ENCODE measurements around the gene C8A. TPM values are rescaled to one million over a fixed set of nuclear protein-coding genes. Genes with fewer than 3 reads are reported as not detected.

Gene C8A
- total and polyA plus RNA-seq, 2 donors, result 0.16 TPM; not detected in 1

DNA sequence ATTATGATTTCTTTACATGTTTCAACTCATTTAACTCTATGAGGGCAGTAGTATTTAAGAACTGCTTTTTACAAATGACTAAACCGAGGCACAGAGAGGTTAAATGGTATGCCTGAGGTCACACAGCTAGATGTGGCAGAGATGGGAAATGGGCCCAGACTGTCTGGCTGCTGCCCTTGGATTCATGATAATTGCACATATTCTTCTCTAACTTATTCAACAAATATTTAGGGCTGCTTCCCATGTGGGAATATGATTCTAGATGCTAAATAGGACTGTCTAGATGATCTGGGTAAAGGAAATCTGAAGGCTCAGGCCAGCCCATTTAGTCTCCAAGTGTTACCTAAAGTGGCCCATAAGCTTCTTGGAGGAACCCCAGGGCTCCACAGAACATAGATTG, 26.2 kb downstream of the C8A start:
- DNase-seq (ENCODE audit: extremely low spot score), result no peak
- no peaks in the 10 kb centered on the region for H3K36me3 ChIP-seq (ENCODE audit: insufficient read depth)
- H3K4me3 ChIP-seq (ENCODE audit: low read depth, low read length), result no peak overlapping the region
- WGBS, result 83% methylated on average over 1 of the region's 1 CpG
- no peak overlapping the region for H3K27ac ChIP-seq (ENCODE audit: low read depth)
- H3K4me1 ChIP-seq (ENCODE audit: insufficient read depth), result no peaks in the 10 kb centered on the region

DNA sequence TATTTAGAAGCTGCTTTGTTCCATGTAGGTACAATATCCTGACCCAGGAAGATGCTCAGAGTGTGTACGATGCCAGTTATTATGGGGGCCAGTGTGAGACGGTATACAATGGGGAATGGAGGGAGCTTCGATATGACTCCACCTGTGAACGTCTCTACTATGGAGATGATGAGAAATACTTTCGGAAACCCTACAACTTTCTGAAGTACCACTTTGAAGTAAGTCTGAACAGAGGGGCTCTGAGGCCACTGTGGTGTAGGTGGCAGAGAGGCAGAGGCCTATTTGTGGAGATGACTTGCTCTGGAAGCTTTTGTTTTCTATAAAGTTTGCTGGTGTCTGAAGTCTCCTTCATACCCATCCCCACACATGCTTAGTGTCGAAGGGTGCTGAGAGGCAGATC, 26.8 kb downstream of the C8A start:
- 86% methylated on average over 6 of the region's 6 CpGs for WGBS
- Histone ChIP-seq H3K4me1 (ENCODE audit: insufficient read depth) (no peaks in the 10 kb centered on the region), H3K27ac (ENCODE audit: low read depth) (no peak overlapping the region), H3K4me3 (ENCODE audit: low read depth, low read length) (no peak overlapping the region), H3K36me3 (ENCODE audit: insufficient read depth) (no peaks in the 10 kb centered on the region)
- no peak for DNase-seq (ENCODE audit: extremely low spot score)

DNA sequence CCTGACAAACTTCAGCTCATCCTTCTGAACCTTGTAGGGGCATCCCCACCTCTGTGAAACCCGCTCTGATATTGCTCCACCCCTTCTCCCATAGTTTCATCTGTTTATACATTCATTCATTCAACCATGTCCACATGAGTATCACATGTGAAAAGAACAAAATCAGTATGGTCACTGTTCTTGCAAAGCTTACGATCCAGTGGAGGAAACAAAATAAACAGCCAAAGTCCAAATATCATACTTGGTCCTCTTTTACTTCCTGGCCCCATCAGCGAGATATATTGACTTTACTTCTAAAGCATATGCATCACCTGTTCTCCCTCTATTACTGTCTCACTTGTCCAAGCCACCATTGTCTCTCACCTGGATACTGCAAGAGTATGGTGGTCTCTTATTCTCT, 35.6 kb downstream of the C8A start:
- Histone ChIP-seq H3K4me3 (ENCODE audit: low read depth, low read length) (no peak overlapping the region), H3K27ac (ENCODE audit: low read depth) (no peak overlapping the region), H3K4me1 (ENCODE audit: insufficient read depth) (no peaks in the 10 kb centered on the region), H3K36me3 (ENCODE audit: insufficient read depth) (no peaks in the 10 kb centered on the region)
- DNase-seq (ENCODE audit: extremely low spot score), result no peak
- 88% methylated on average over 3 of the region's 3 CpGs for WGBS

DNA sequence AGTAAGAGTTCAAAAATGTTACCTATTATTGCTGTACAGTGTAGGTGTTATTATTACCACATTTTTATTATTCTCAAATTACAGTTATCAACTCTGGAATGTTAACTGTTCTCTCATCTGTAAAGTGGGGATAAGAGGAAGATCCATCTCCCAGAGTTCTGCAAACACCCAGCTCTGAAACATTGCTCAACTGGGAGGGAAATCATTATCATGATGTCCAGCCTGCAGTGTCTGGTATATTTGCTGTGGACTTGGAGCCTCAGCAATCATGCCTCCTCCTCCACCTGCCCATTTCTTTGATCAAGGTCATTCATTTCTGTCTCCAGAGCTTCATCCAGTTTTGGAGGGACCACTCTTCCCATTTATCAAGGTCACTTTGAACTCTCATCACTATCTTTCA, 39.4 kb downstream of the C8A start:
- no peaks in the 10 kb centered on the region for H3K4me1 ChIP-seq (ENCODE audit: insufficient read depth)
- H3K36me3 ChIP-seq (ENCODE audit: insufficient read depth), result no peaks in the 10 kb centered on the region
- no peak overlapping the region for H3K4me3 ChIP-seq (ENCODE audit: low read depth, low read length)
- H3K27ac ChIP-seq (ENCODE audit: low read depth), result no peak overlapping the region
- no peak for DNase-seq (ENCODE audit: extremely low spot score)

DNA sequence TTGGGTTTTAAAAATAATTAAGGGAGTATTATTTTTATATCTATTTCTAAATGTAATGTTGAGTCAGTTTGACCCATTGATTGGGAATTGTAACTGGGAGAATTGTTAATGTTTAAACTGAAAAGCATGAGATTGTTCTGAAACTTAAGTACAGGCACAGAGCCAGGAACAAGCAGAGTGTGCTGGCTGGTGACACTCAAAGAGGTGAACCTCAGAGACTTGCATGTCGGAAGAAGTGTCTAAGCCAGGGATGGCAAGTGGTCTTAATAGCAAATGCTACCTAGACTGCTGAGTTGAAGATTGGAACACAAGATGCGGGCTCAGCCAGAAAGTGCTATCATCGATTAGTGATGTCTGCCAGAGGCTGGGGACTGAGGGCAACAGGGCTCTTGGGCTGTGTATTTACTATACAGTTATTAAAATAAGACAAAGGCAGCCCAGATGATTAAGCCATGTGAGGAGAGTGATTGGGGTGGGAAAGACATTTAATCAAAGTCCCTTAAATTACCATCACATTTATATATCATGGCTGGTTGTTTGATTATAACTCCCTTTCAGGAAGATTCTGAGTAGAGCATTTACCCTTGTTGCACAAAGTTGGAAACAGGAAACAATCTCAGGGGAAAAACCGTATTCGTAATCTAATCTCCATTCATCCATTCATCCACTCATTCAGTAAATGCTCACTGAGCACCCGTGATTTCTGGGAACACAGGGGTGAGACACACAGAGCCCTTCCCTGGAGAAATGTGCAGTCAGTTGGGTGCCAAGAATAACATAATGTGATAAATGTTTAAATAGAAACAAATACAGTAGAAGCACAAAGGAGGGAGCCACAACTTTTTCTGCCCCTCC, 42.8 kb downstream of the C8A start:
- Histone ChIP-seq H3K36me3 (ENCODE audit: insufficient read depth) (no peaks in the 10 kb centered on the region), H3K4me3 (ENCODE audit: low read depth, low read length) (no peak overlapping the region), H3K4me1 (ENCODE audit: insufficient read depth) (no peaks in the 10 kb centered on the region), H3K27ac (ENCODE audit: low read depth) (no peak overlapping the region)
- no peak for DNase-seq (ENCODE audit: extremely low spot score)
- WGBS, result 73% methylated on average over 6 of the region's 6 CpGs

DNA sequence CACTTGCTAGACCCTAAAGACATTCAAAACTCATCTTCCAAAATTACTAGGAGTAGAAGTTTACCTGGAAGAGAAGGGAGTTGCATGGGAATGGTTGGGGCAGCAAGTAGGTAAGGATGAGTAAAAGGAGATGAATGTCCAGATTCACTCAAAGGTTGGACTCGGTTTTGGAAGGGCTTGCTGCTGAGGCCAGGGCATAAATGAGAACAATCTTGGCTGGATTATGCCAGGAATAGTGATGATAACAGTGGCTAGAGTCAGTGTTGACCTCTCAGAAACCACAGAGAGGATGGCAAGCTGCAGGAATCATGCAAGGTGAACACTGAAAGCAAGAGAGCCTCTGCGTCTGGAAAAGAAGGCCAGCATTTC, 43.4 kb downstream of the C8A start:
- Histone ChIP-seq H3K36me3 (ENCODE audit: insufficient read depth) (no peaks in the 10 kb centered on the region), H3K4me1 (ENCODE audit: insufficient read depth) (no peaks in the 10 kb centered on the region), H3K27ac (ENCODE audit: low read depth) (no peak overlapping the region), H3K4me3 (ENCODE audit: low read depth, low read length) (no peak overlapping the region)
- WGBS, result 88% methylated on average over 2 of the region's 2 CpGs
- DNase-seq (ENCODE audit: extremely low spot score), result no peak

DNA sequence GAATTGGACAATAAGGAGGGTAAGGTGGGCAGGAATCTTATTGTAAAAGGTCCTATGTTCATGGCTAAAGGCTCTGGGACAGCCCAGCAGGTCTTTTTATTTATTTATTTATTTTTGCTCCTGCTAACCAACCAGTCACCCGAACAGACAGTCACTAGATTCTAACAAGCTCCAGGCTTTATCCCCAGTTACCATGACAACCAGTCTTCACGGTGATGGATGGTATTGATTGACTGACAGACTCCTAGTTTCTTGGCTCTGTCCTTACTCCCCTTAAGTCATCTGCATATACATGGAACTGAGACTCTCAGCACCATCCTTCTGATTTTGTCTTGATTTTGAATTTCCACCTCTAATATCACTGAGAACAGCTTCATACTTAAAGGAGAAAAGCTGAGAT, 44.3 kb downstream of the C8A start:
- WGBS, result 68% methylated on average over 2 of the region's 2 CpGs
- Histone ChIP-seq H3K27ac (ENCODE audit: low read depth) (no peak overlapping the region), H3K36me3 (ENCODE audit: insufficient read depth) (no peaks in the 10 kb centered on the region), H3K4me1 (ENCODE audit: insufficient read depth) (no peaks in the 10 kb centered on the region), H3K4me3 (ENCODE audit: low read depth, low read length) (no peak overlapping the region)
- DNase-seq (ENCODE audit: extremely low spot score), result no peak

DNA sequence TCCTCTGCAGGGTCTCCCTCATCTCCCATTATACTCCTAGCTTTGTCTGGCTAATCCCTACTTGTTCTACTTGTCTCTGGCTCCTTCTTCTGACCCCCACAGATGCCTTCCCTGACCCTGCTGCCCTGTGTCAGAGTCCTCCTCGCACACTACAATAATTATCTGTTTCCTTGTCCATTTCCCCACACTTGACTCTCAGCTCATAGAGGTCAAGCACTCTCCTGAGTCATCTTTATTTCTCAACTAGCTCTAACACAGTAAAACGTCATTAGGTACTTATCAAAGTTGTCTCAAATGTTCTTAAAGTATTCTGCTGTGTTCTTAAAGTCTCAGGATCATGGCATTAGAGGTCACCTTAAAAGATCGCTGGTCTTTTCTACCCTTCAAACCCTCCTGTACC, 47.1 kb downstream of the C8A start:
- no peak overlapping the region for H3K4me3 ChIP-seq (ENCODE audit: low read depth, low read length)
- no peaks in the 10 kb centered on the region for H3K36me3 ChIP-seq (ENCODE audit: insufficient read depth)
- no peaks in the 10 kb centered on the region for H3K4me1 ChIP-seq (ENCODE audit: insufficient read depth)
- DNase-seq (ENCODE audit: extremely low spot score), result no peak
- 51% methylated on average over 3 of the region's 3 CpGs for WGBS
- no peak overlapping the region for H3K27ac ChIP-seq (ENCODE audit: low read depth)

DNA sequence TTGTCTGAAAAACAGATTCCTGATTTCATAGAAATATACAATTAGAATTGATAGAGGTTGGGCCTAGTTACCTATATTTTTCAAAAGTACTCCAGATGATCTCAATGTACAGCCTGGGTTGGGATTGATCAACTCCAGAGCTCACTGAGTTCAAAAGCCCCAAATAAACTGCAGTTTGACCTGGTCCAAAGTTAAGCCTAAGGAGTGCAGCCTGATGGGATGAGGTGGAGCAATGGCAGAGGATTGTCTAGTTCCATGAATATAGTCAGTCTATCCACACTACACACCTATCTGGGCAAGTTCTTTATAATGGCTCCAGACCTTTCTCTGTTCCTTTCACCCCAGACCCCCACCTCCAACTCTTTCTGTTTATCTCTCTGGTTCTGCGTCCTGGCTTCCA, 49.2 kb downstream of the C8A start:
- no peak overlapping the region for H3K4me3 ChIP-seq (ENCODE audit: low read depth, low read length)
- no peak overlapping the region for H3K27ac ChIP-seq (ENCODE audit: low read depth)
- WGBS, result 85% methylated on average over 1 of the region's 1 CpG
- H3K4me1 ChIP-seq (ENCODE audit: insufficient read depth), result no peaks in the 10 kb centered on the region
- no peak for DNase-seq (ENCODE audit: extremely low spot score)
- H3K36me3 ChIP-seq (ENCODE audit: insufficient read depth), result no peaks in the 10 kb centered on the region

DNA sequence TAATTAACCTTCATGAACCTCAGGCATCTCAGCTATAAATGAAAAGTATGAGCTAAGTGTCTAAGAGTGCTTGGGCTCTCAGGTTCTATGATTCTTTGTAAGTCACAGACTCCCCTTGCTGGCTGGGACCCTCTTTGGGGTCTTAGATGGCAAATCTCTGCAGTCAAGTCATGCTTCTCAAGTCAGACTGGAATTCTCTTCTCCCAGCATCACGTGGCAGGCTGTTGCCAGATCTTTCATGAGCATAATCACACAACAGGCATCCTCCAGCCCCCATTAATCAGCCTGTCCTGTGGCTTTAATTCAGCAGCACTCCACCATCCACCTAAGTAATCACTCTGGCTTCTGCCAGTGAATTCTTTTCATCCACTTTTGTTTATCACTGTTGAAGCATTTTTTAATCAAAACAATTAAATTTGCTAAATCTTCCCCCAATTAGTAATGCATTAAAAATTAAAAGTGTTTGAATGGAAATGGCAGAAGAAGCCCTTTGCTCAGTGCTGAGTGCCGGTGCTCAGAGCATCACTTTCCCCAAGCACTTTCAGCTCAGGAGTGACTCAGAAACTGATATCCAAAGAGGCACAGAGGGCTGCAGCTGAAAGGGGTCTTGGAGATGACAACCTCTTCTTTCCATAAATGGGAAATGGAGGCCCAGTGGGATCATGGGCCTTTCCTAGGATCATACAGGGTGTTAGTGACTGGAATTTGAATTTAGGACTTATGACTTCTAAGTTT, 50.2 kb downstream of the C8A start:
- H3K36me3 ChIP-seq (ENCODE audit: insufficient read depth), result no peaks in the 10 kb centered on the region
- H3K27ac ChIP-seq (ENCODE audit: low read depth), result no peak overlapping the region
- DNase-seq (ENCODE audit: extremely low spot score), result no peak
- no peaks in the 10 kb centered on the region for H3K4me1 ChIP-seq (ENCODE audit: insufficient read depth)
- no peak overlapping the region for H3K4me3 ChIP-seq (ENCODE audit: low read depth, low read length)
- 53% methylated on average over 2 of the region's 2 CpGs for WGBS

DNA sequence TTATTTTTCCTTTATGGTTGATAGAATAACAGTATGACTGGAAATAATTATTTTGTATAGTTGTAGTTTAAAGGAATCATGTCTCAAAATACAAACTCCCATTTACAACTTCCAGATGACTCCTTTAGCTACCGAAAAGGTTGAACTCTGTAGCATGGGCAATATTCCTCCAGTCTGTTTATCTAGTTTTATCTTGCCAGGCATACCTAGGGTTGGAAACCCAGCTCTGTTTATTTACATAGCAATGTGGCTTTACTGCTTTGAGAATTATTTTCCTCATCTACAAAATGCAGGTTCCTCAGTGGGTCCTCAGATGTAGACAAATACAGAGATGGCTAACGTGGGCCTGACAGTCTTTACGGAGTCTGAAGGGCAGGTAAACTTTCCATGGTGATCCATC, 51.1 kb downstream of the C8A start:
- 84% methylated on average over 3 of the region's 3 CpGs for WGBS
- no peaks in the 10 kb centered on the region for H3K36me3 ChIP-seq (ENCODE audit: insufficient read depth)
- DNase-seq (ENCODE audit: extremely low spot score), result no peak
- H3K27ac ChIP-seq (ENCODE audit: low read depth), result no peak overlapping the region
- H3K4me1 ChIP-seq (ENCODE audit: insufficient read depth), result no peaks in the 10 kb centered on the region
- H3K4me3 ChIP-seq (ENCODE audit: low read depth, low read length), result no peak overlapping the region

DNA sequence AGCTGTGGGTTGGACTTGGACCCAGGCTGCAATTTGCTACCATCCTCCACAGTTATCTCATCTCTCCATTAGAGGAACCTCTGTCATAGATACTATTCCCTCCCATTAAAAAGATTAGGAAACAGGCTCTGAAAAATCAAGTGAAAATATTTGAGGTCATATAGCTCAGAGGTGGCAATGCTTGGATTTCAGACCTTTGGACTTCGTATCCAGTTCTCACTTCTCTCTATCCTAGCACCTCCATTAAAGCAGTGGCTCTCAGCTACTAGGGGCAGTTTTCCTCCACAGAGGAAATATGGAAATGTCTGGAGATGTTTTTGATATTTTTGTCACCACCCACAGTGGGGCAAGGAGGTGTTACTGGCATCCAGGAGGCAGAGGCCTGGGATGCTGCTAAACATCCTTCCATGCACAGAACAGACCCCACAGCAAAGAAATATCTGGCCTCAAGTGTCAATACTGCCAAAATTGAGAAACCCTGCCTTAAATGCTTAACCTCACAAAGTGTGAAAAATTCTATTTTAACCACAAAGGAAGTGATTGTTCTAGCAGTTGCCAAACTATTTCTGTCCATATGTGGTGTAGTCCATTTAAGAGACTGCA, 54.1 kb downstream of the C8A start:
- H3K27ac ChIP-seq (ENCODE audit: low read depth), result no peak overlapping the region

DNA sequence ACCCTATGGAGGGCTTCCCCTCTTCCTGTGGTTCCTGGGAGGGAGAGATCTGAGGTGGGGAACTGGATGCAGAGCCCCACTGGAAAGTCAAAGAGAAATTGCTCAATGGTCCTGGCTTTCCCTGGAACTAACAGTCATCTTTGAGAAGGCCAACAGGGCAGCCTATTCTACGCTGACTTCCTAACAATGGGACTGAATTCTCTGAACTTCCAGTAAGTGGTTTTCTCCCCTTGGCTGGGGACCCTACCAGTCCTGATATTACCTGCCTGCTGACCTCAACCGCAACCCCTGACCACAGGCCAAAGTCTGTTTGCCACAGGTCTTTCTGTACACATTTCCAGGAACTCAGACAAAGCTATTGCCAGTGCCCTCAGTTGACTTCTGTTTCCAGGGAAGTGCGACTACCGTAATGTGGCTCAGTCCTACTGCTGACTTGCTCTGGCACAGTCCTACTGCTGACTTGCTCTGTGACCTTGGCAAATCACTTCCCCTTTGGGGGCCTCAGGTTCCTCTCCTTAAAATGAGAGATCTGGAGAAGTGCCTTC, 55.9 kb downstream of the C8A start:
- Histone ChIP-seq H3K36me3 (ENCODE audit: insufficient read depth) (no peaks in the 10 kb centered on the region), H3K27ac (ENCODE audit: low read depth) (no peak overlapping the region), H3K4me3 (ENCODE audit: low read depth, low read length) (no peak overlapping the region), H3K4me1 (ENCODE audit: insufficient read depth) (no peaks in the 10 kb centered on the region)
- DNase-seq (ENCODE audit: extremely low spot score), result no peak
- 86% methylated on average over 4 of the region's 4 CpGs for WGBS

More for the DNA sequence above, 54.1 kb downstream of the C8A start:
- Histone ChIP-seq H3K36me3 (ENCODE audit: insufficient read depth) (no peaks in the 10 kb centered on the region), H3K4me3 (ENCODE audit: low read depth, low read length) (no peak overlapping the region), H3K4me1 (ENCODE audit: insufficient read depth) (no peaks in the 10 kb centered on the region)
- WGBS, result 89% methylated on average over 1 of the region's 1 CpG
- no peak for DNase-seq (ENCODE audit: extremely low spot score)

All from urinary bladder (tissue), 4 donors.